ENCODE results near the gene HPGD.

The HPGD gene

GRCh38 chr4:174544496-174544895 is 22.2 kb upstream of the HPGD start:
- H3K79me2 ChIP-seq (ENCODE audit: low read length), result no peaks in the 10 kb centered on the region
- no peak overlapping the region for H3K9ac ChIP-seq (ENCODE audit: low read length)
- H3K4me2 ChIP-seq (ENCODE audit: low read depth, low read length), result no peak overlapping the region
- no peak for DNase-seq
- no peaks in the 10 kb centered on the region for H3F3A ChIP-seq (ENCODE audit: insufficient read depth, low read length)
- no peaks in the 10 kb centered on the region for H3K4me1 ChIP-seq (ENCODE audit: low read length)
- H2AFZ ChIP-seq (ENCODE audit: low read length), result no peak overlapping the region
- H3K27ac ChIP-seq (ENCODE audit: low read length), result no peak overlapping the region
- no peaks in the 10 kb centered on the region for H3K36me3 ChIP-seq (replicated peaks; ENCODE audit: insufficient read depth, low read length)
- H3K4me3 ChIP-seq (ENCODE audit: low read length), result no peak overlapping the region
- no peak for TF ChIP-seq EZH2phosphoT487 (IDR thresholded peaks at IDR 0.05; ENCODE audit: low read length)
- TF ChIP-seq, protein P1, sequence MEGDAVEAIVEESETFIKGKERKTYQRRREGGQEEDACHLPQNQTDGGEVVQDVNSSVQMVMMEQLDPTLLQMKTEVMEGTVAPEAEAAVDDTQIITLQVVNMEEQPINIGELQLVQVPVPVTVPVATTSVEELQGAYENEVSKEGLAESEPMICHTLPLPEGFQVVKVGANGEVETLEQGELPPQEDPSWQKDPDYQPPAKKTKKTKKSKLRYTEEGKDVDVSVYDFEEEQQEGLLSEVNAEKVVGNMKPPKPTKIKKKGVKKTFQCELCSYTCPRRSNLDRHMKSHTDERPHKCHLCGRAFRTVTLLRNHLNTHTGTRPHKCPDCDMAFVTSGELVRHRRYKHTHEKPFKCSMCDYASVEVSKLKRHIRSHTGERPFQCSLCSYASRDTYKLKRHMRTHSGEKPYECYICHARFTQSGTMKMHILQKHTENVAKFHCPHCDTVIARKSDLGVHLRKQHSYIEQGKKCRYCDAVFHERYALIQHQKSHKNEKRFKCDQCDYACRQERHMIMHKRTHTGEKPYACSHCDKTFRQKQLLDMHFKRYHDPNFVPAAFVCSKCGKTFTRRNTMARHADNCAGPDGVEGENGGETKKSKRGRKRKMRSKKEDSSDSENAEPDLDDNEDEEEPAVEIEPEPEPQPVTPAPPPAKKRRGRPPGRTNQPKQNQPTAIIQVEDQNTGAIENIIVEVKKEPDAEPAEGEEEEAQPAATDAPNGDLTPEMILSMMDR (IDR thresholded peaks at IDR 0.05; ENCODE audit: low read length), result no peak
- no peak for TF ChIP-seq EZH2 (optimal IDR thresholded peaks at IDR 0.05; ENCODE audit: low read depth, low read length)
- H3K27me3 ChIP-seq (replicated peaks; ENCODE audit: insufficient read depth, low read length), result no peaks in the 10 kb centered on the region
- no peaks in the 10 kb centered on the region for H3K9me2 ChIP-seq (replicated peaks; ENCODE audit: insufficient read depth, low read length)
- H4K20me1 ChIP-seq (ENCODE audit: insufficient read depth, low read length), result no peaks in the 10 kb centered on the region
- no peaks in the 10 kb centered on the region for H3K9me3 ChIP-seq (replicated peaks; ENCODE audit: insufficient read depth, low read length)

GRCh38 chr4:174540175-174540574 is 17.9 kb upstream of the HPGD start:
- Histone ChIP-seq H3K9me3 (replicated peaks; ENCODE audit: insufficient read depth, low read length) (no peaks in the 10 kb centered on the region), H3K4me3 (ENCODE audit: low read length) (no peak overlapping the region), H3K27me3 (replicated peaks; ENCODE audit: insufficient read depth, low read length) (no peaks in the 10 kb centered on the region), H3K4me1 (ENCODE audit: low read length) (peaks cover 5% of the 10 kb centered on the region), H3K27ac (ENCODE audit: low read length) (no peak overlapping the region), H3K79me2 (ENCODE audit: low read length) (no peaks in the 10 kb centered on the region), H4K20me1 (ENCODE audit: insufficient read depth, low read length) (no peaks in the 10 kb centered on the region), H2AFZ (ENCODE audit: low read length) (no peak overlapping the region), H3K9ac (ENCODE audit: low read length) (no peak overlapping the region), H3K4me2 (ENCODE audit: low read depth, low read length) (no peak overlapping the region), H3K36me3 (replicated peaks; ENCODE audit: insufficient read depth, low read length) (no peaks in the 10 kb centered on the region), H3F3A (ENCODE audit: insufficient read depth, low read length) (no peaks in the 10 kb centered on the region), H3K9me2 (replicated peaks; ENCODE audit: insufficient read depth, low read length) (no peaks in the 10 kb centered on the region)
- DNase-seq, result no peak
- TF ChIP-seq EZH2phosphoT487 (IDR thresholded peaks at IDR 0.05; ENCODE audit: low read length) (no peak), EZH2 (optimal IDR thresholded peaks at IDR 0.05; ENCODE audit: low read depth, low read length) (no peak)
- TF ChIP-seq, protein P1 (IDR thresholded peaks at IDR 0.05; ENCODE audit: low read length), result no peak

DNA sequence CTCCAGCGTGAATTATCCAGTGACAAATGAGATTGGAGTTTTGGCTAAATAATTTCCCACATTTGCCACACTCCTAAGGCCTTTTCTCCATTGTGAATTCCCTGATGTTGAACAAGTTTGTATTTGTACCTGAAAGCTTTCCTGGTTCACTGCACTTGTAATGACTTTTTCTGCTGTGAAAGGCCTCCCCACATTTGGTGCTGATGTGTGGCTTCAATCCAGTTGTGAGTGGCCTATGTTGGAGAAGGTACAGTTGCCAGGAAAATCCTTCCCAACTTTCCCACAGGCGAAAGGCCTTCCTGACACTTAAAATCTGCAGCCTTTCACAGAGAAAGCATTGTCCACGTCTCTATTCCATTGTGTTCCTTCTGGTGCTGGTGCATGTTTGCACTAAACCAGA is 17.3 kb upstream of the HPGD start:
- Histone ChIP-seq H3F3A (ENCODE audit: insufficient read depth, low read length) (no peaks in the 10 kb centered on the region), H3K79me2 (ENCODE audit: low read length) (no peaks in the 10 kb centered on the region), H3K9me2 (replicated peaks; ENCODE audit: insufficient read depth, low read length) (no peaks in the 10 kb centered on the region), H3K9me3 (replicated peaks; ENCODE audit: insufficient read depth, low read length) (no peaks in the 10 kb centered on the region), H3K4me1 (ENCODE audit: low read length) (peaks cover 5% of the 10 kb centered on the region), H2AFZ (ENCODE audit: low read length) (no peak overlapping the region), H3K4me2 (ENCODE audit: low read depth, low read length) (no peak overlapping the region), H4K20me1 (ENCODE audit: insufficient read depth, low read length) (no peaks in the 10 kb centered on the region), H3K9ac (ENCODE audit: low read length) (no peak overlapping the region), H3K4me3 (ENCODE audit: low read length) (no peak overlapping the region), H3K36me3 (replicated peaks; ENCODE audit: insufficient read depth, low read length) (no peaks in the 10 kb centered on the region), H3K27me3 (replicated peaks; ENCODE audit: insufficient read depth, low read length) (no peaks in the 10 kb centered on the region), H3K27ac (ENCODE audit: low read length) (no peak overlapping the region)
- TF ChIP-seq, protein P1 (IDR thresholded peaks at IDR 0.05; ENCODE audit: low read length), result no peak
- TF ChIP-seq EZH2phosphoT487 (IDR thresholded peaks at IDR 0.05; ENCODE audit: low read length) (no peak), EZH2 (optimal IDR thresholded peaks at IDR 0.05; ENCODE audit: low read depth, low read length) (no peak)
- DNase-seq, result no peak
